Kasumi-1 (cell line): ENCODE results near the gene SERP2.

ENCODE experiments used
- DNase-seq, 2 experiments: peaks; one replicate each; lab custom pipeline; 2025; lab: John Stamatoyannopoulos, UW

Gene SERP2

GRCh38 chr13:44359983-44360375 lies 13.6 kb upstream of the SERP2 start:
- no peak for DNase-seq

GRCh38 chr13:44362394-44363040 lies 11.1 kb upstream of the SERP2 start:
- no peak for DNase-seq

GRCh38 chr13:44363631-44364344 lies 9.8 kb upstream of the SERP2 start:
- no peak for DNase-seq

- no peak for DNase-seq
These were observed 9.2 kb upstream of the SERP2 start for GRCh38 chr13:44364345-44365000.

GRCh38 chr13:44365008-44365407 lies 8.6 kb upstream of the SERP2 start:
- no peak for DNase-seq

- DNase-seq, result no peak
These were observed 7.7 kb upstream of the SERP2 start for GRCh38 chr13:44365899-44366298.

- DNase-seq, result no peak
These were observed 5.5 kb upstream of the SERP2 start for GRCh38 chr13:44368062-44368591.

- no peak for DNase-seq
These were observed 4.8 kb upstream of the SERP2 start for GRCh38 chr13:44368599-44369368.

GRCh38 chr13:44371421-44371820 lies 2.2 kb upstream of the SERP2 start:
- no peak for DNase-seq

- DNase-seq, result no peak
These were observed 400 bp upstream of the SERP2 start for GRCh38 chr13:44373247-44373600.

GRCh38 chr13:44374348-44374712 lies 706 bp downstream of the SERP2 start:
- no peak for DNase-seq

GRCh38 chr13:44378277-44378676 lies 4.7 kb downstream of the SERP2 start:
- no peak for DNase-seq

GRCh38 chr13:44379885-44380284 lies 6.3 kb downstream of the SERP2 start:
- no peak for DNase-seq

GRCh38 chr13:44380404-44381165 lies 7.0 kb downstream of the SERP2 start:
- DNase-seq, result no peak

GRCh38 chr13:44382635-44383145 lies 9.1 kb downstream of the SERP2 start:
- no peak for DNase-seq

GRCh38 chr13:44383945-44384344 lies 10.3 kb downstream of the SERP2 start:
- DNase-seq, result no peak

GRCh38 chr13:44384778-44385177 lies 11.2 kb downstream of the SERP2 start:
- DNase-seq, result no peak

- no peak for DNase-seq
These were observed 11.8 kb downstream of the SERP2 start for GRCh38 chr13:44385401-44385800.

GRCh38 chr13:44385847-44386246 lies 12.2 kb downstream of the SERP2 start:
- DNase-seq, result no peak

- no peak for DNase-seq
These were observed 13.4 kb downstream of the SERP2 start for GRCh38 chr13:44386913-44387556.
